Effector memory CD4-positive, alpha-beta T cell (primary cell): ENCODE data around the gene SP7.
A peak's percentile ranks its signal among the peaks of the same experiment; 100 is the strongest.

Experiments used
- DNase-seq, 3 donors: peaks; one replicate each; pipeline ENCODE4 v3.0.0-alpha.2; 2020
- H3K27ac ChIP-seq: 2 replicates; pipeline ENCODE4 v1.7.0; 2013; ENCODE audit warnings: mild to moderate bottlenecking, low read length, moderate library complexity; ENCODE audit not compliant: insufficient read depth, poor library complexity, severe bottlenecking
- H3K27me3 ChIP-seq: replicated peaks from 2 replicates; pipeline ENCODE4 v1.7.0; 2013; ENCODE audit warnings: mild to moderate bottlenecking, low read length; ENCODE audit not compliant: insufficient read depth, control insufficient read depth, poor library complexity, severe bottlenecking
- H3K36me3 ChIP-seq: 2 replicates; pipeline ENCODE4 v1.7.0; 2013; ENCODE audit warnings: mild to moderate bottlenecking, low read length, moderate library complexity; ENCODE audit not compliant: control insufficient read depth, insufficient read depth
- H3K4me1 ChIP-seq: 2 replicates; pipeline ENCODE4 v1.7.0; 2013; ENCODE audit warnings: low read length, mild to moderate bottlenecking; ENCODE audit not compliant: control insufficient read depth, insufficient read depth, poor library complexity, severe bottlenecking
- H3K4me3 ChIP-seq: 2 replicates; pipeline ENCODE4 v1.7.0; 2013; ENCODE audit warnings: low read length, low read depth, mild to moderate bottlenecking; ENCODE audit not compliant: insufficient read depth, poor library complexity, severe bottlenecking
- H3K9me3 ChIP-seq: 2 replicates; pipeline ENCODE4 v1.7.0; 2013; ENCODE audit warnings: mild to moderate bottlenecking, low read length, moderate library complexity; ENCODE audit not compliant: control insufficient read depth

Gene SP7

DNA sequence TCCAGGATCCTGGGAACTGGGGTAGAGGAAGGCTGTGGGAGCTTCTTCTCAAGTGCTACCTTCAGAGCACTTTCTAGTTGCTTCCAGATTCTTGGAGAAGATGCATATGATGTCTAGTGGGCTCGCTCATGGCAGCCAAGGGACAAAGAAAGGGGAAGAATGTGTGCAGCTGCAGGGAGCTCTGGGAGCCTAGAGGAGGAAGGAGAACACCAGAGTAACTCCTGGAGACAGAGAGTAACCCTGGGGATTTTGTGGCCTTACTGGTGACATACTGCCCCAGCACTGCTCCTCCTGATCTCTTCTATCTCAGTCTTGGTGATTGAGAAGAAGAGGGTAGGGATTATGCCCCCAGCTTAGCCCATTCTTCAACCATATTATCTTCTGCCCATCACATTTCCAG lies 10.3 kb upstream of the SP7 start:
- Histone ChIP-seq H3K27ac (no peak overlapping the region), H3K9me3 (no peaks in the 10 kb centered on the region), H3K4me1 (peaks cover 7% of the 10 kb centered on the region), H3K4me3 (no peak overlapping the region), H3K27me3 (no peaks in the 10 kb centered on the region), H3K36me3 (no peaks in the 10 kb centered on the region)
- no peak for DNase-seq

DNA sequence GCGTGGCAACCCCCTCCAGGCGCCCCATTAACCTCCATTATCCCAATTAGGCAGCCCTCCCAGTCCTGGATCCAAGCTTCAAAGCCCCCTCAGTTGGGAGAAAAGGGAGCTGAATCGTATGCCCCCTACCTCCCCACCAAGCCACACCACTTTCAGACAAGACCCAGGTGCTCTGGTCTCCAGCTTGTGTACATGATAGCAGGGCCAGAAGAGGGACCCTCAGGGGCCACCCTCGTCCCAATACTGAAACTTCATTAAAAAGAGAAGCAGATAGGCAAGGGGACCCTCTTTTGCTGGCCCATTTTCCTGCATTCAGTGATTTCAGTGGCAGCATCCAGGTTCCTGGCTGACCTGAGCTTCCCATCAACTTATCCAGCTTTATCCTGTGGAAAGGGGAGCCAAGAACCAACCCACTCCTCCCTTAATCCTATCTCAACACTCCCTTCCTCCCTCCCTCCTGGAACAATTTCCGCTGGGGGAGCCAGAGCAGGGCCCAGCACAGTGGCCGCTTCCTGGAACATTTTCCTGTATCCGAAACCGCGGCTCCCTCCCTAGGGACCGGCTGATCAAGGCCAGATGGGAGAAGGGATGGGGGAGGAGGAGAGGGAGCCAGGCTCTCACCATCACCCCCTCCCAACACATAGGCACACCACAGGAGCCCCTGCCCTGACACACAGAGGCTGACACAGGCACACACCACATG lies 9.5 kb upstream of the SP7 start:
- H3K27ac ChIP-seq = peak overlapping the region; percentile 48
- H3K4me1 ChIP-seq = peaks cover 7% of the 10 kb centered on the region
- peak overlapping the region; percentile 69 for H3K4me3 ChIP-seq

DNA sequence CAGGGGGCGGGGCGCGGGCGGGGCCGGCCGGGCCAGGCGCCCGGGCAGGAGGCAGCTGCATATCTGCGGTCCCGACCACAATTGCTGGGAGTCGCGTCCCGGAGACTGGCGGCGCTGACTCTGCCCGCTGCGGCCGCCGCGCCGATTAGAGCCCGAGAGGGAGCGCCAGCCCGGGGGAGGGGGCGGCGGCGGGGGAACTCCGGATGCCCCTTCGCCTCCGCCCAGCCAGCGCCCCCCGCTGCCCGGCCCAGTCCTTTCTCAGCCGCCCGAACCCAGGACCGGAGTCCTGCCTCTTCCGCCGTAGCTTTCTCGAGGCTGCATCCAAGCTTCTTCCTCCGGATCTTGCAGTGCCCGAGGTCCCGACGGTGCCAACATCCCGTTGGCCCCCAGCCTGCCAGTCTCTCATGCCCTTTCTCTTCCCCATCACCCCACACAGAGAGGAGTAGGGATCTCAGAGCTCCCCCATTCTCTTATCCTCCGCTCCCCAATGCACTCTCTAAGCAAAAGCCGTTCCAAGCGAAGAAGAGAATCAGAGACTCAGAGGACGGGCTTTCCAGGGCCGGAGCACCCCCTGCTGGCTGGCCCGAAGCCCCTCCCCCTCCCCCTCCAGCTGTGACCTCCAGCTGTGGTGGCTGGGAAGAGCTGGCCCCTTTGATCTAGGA lies 8.8 kb upstream of the SP7 start:
- Histone ChIP-seq H3K4me3 (peak overlapping the region; percentile 69), H3K27me3 (no peaks in the 10 kb centered on the region), H3K9me3 (no peaks in the 10 kb centered on the region), H3K4me1 (peaks cover 7% of the 10 kb centered on the region), H3K36me3 (no peaks in the 10 kb centered on the region), H3K27ac (peak overlapping the region; percentile 48)
- peak; percentile 34 to 54 (median 37) for DNase-seq

More for the DNA sequence above, 9.5 kb upstream of the SP7 start:
- H3K9me3 ChIP-seq = no peaks in the 10 kb centered on the region
- no peaks in the 10 kb centered on the region for H3K27me3 ChIP-seq
- H3K36me3 ChIP-seq = no peaks in the 10 kb centered on the region
- no peak for DNase-seq

DNA sequence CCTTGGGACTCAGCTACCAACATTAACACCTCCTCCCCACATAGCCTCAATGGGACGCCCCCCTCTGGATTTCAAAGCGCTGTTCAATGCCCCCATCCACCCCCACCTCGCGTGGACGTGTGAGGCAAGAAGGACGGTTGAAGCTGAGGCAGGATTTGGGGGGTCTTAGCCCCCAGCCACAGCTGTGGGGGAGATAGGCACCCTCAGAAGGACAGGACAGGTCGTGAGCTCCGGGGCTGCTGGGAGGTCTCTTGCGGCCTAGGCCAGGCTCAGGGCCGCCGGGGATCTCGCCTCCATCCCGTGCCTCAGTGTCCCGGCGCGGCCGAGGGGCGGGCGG lies 8.3 kb upstream of the SP7 start:
- DNase-seq = no peak
- H3K27me3 ChIP-seq = no peaks in the 10 kb centered on the region
- H3K4me3 ChIP-seq = peak overlapping the region; percentile 32
- no peaks in the 10 kb centered on the region for H3K9me3 ChIP-seq
- no peak overlapping the region for H3K27ac ChIP-seq
- H3K4me1 ChIP-seq = peaks cover 7% of the 10 kb centered on the region
- H3K36me3 ChIP-seq = no peaks in the 10 kb centered on the region

- Histone ChIP-seq H3K4me1 (peaks cover 7% of the 10 kb centered on the region), H3K27ac (no peak overlapping the region), H3K4me3 (no peak overlapping the region), H3K36me3 (no peaks in the 10 kb centered on the region), H3K27me3 (no peaks in the 10 kb centered on the region), H3K9me3 (no peaks in the 10 kb centered on the region)
- no peak for DNase-seq
Measured at GRCh38 chr12:53343969-53344368, 7.8 kb upstream of the SP7 start.

GRCh38 chr12:53343449-53343848 lies 7.3 kb upstream of the SP7 start:
- no peak for DNase-seq
- no peaks in the 10 kb centered on the region for H3K36me3 ChIP-seq
- H3K27ac ChIP-seq = no peak overlapping the region
- peaks cover under 1% of the 10 kb centered on the region for H3K27me3 ChIP-seq
- H3K4me3 ChIP-seq = no peak overlapping the region
- no peaks in the 10 kb centered on the region for H3K9me3 ChIP-seq
- H3K4me1 ChIP-seq = peaks cover 7% of the 10 kb centered on the region

- Histone ChIP-seq H3K27me3 (peaks cover 25% of the 10 kb centered on the region), H3K4me3 (no peak overlapping the region), H3K36me3 (no peaks in the 10 kb centered on the region), H3K27ac (no peak overlapping the region), H3K9me3 (no peaks in the 10 kb centered on the region), H3K4me1 (peaks cover 7% of the 10 kb centered on the region)
- no peak for DNase-seq
Measured at GRCh38 chr12:53340398-53340797, 4.2 kb upstream of the SP7 start.

DNA sequence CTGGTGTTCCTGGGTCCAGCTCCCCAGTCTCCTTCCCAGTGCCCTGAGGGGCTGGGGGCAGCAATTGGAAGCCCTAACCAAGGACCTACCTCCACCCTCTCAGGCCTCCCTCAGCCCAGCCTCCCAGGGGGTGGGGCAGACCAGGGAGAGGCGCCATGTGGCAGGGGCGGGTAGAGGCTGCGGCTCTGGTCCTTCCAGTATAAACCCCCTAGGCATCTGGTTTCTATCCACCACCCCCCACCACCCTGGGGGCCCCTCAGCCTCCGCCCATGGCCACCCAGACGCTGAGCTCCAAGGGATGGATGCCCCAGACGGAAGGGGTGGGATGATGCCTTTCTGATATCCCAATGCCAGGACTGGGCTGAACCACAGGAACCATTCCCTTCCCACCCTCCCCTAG lies 2.8 kb upstream of the SP7 start:
- Histone ChIP-seq H3K4me3 (no peak overlapping the region), H3K36me3 (no peaks in the 10 kb centered on the region), H3K9me3 (no peaks in the 10 kb centered on the region), H3K4me1 (peaks cover under 1% of the 10 kb centered on the region), H3K27ac (no peak overlapping the region), H3K27me3 (peaks cover 28% of the 10 kb centered on the region)
- no peak for DNase-seq

- peaks cover 28% of the 10 kb centered on the region for H3K27me3 ChIP-seq
- H3K4me1 ChIP-seq = no peaks in the 10 kb centered on the region
- H3K27ac ChIP-seq = no peak overlapping the region
- H3K9me3 ChIP-seq = no peaks in the 10 kb centered on the region
- DNase-seq = no peak
- H3K36me3 ChIP-seq = no peaks in the 10 kb centered on the region
- no peak overlapping the region for H3K4me3 ChIP-seq
Measured at GRCh38 chr12:53338017-53338416, 1.9 kb upstream of the SP7 start.

GRCh38 chr12:53334822-53335221 lies 1.3 kb downstream of the SP7 start:
- H3K4me3 ChIP-seq = no peak overlapping the region
- H3K27me3 ChIP-seq = peaks cover 28% of the 10 kb centered on the region
- no peaks in the 10 kb centered on the region for H3K9me3 ChIP-seq
- H3K36me3 ChIP-seq = no peaks in the 10 kb centered on the region
- H3K4me1 ChIP-seq = no peaks in the 10 kb centered on the region
- DNase-seq = no peak
- H3K27ac ChIP-seq = no peak overlapping the region
